Hematopoietic multipotent progenitor cell treated with erythropoietin and hydrocortisone succinate and interleukin-3 and kit ligand, for 8 days (in vitro differentiated cells): ENCODE measurements around the gene NOD1.
A peak's percentile ranks its signal among the peaks of the same experiment; 100 is the strongest.
"Not testable (repeated sequence)": the region's sequence is repeated elsewhere in the genome, so short reads cannot be mapped to it uniquely, and the experiment has no call there.

Source experiments
- DNase-seq: peaks from one replicate; pipeline ENCODE4 v3.0.0-alpha.2; 2015

Gene NOD1

GRCh38 chr7:30478349-30479201 is at the start of gene NOD1:
NOD1 (minus strand) TSS chr7:30478784; CDS start chr7:30456921, 21,863 bp downstream.
- peak; percentile 77 for DNase-seq

- not testable (repeated sequence) for DNase-seq
Observed at GRCh38 chr7:30527297-30527696, 48.7 kb upstream of the NOD1 start.

- DNase-seq = no peak
Observed at GRCh38 chr7:30526163-30526562, 47.6 kb upstream of the NOD1 start.

- no peak for DNase-seq
Observed at GRCh38 chr7:30525429-30525828, 46.8 kb upstream of the NOD1 start.

GRCh38 chr7:30524545-30524944 is 46.0 kb upstream of the NOD1 start:
- no peak for DNase-seq

GRCh38 chr7:30523466-30523865 is 44.9 kb upstream of the NOD1 start:
- no peak for DNase-seq

- no peak for DNase-seq
Observed at GRCh38 chr7:30522159-30522558, 43.6 kb upstream of the NOD1 start.

- DNase-seq = no peak
Observed at GRCh38 chr7:30521532-30521931, 42.9 kb upstream of the NOD1 start.

- DNase-seq = no peak
Observed at GRCh38 chr7:30519122-30519521, 40.5 kb upstream of the NOD1 start.

- no peak for DNase-seq
Observed at GRCh38 chr7:30515761-30516160, 37.2 kb upstream of the NOD1 start.

- no peak for DNase-seq
Observed at GRCh38 chr7:30514776-30515175, 36.2 kb upstream of the NOD1 start.

GRCh38 chr7:30514177-30514576 is 35.6 kb upstream of the NOD1 start:
- DNase-seq = no peak

GRCh38 chr7:30513762-30514161 is 35.2 kb upstream of the NOD1 start:
- DNase-seq = no peak

- no peak for DNase-seq
Observed at GRCh38 chr7:30511973-30512662, 33.5 kb upstream of the NOD1 start.

- DNase-seq = no peak
Observed at GRCh38 chr7:30511494-30511893, 32.9 kb upstream of the NOD1 start.

GRCh38 chr7:30510124-30511075 is 31.8 kb upstream of the NOD1 start:
- peak; percentile 59 for DNase-seq

- peak; percentile 31 for DNase-seq
Observed at GRCh38 chr7:30509171-30509857, 30.7 kb upstream of the NOD1 start.

- DNase-seq = not testable (repeated sequence)
Observed at GRCh38 chr7:30507346-30507900, 28.8 kb upstream of the NOD1 start.

- DNase-seq = no peak
Observed at GRCh38 chr7:30505174-30505697, 26.7 kb upstream of the NOD1 start.

- DNase-seq = peak; percentile 99
Observed at GRCh38 chr7:30504301-30505173, 26.0 kb upstream of the NOD1 start, which contains the start of gene GGCT. GGCT (minus strand) TSS chr7:30504829; CDS start chr7:30504709, 120 bp downstream.
